GM12874 (cell line): ENCODE data around the gene PAX3.

ENCODE experiments used
- TF ChIP-seq, protein P1 (sequence below): IDR thresholded peaks from 2 replicates; pipeline ENCODE4 v1.5.1; 2011; ENCODE audit warnings: low read depth, mild to moderate bottlenecking, control low read depth, low read length, moderate library complexity; ENCODE audit not compliant: insufficient read depth

The PAX3 gene

DNA sequence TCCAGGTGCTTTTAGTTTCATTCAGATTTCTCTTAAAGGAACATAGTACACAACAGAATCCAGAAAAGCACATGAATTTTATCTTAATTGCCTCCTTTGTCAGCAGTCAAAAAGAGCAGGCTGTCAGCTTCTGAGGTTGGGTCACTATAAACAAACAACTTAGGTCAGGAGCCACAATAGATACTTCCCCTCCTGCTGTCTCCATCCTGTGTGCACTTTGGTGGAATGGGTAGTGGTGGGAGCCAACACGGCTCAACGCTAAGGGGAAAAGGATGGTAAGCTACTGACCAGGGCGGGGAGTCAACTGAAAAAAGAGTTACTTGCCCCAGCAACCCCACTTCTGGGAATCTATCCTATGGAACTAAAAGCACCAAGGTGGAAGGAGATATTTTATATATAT is 121.9 kb downstream of the PAX3 start:
- TF ChIP-seq, protein P1, sequence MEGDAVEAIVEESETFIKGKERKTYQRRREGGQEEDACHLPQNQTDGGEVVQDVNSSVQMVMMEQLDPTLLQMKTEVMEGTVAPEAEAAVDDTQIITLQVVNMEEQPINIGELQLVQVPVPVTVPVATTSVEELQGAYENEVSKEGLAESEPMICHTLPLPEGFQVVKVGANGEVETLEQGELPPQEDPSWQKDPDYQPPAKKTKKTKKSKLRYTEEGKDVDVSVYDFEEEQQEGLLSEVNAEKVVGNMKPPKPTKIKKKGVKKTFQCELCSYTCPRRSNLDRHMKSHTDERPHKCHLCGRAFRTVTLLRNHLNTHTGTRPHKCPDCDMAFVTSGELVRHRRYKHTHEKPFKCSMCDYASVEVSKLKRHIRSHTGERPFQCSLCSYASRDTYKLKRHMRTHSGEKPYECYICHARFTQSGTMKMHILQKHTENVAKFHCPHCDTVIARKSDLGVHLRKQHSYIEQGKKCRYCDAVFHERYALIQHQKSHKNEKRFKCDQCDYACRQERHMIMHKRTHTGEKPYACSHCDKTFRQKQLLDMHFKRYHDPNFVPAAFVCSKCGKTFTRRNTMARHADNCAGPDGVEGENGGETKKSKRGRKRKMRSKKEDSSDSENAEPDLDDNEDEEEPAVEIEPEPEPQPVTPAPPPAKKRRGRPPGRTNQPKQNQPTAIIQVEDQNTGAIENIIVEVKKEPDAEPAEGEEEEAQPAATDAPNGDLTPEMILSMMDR = no peak

- TF ChIP-seq, protein P1 = no peak
These were observed 124.3 kb downstream of the PAX3 start for GRCh38 chr2:222174450-222174849.

DNA sequence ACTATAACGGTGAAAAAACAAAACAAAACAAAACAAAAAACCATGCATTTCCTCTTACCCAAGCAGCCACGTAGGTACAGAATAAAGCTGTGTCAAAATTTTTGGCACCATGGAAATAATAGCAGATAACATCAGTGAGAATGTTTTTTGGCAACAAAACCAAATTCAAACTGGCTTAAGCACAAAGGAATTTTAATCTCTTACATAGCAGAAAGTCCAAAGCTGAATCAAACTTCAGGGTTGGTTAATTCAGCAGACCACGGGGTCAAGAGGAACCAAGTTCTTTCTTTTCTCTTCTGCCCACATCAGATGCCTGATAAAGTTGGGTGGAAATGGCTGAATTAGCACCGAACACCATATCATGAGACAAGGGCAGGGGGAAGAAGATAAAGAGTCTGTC is 129.5 kb downstream of the PAX3 start:
- TF ChIP-seq, protein P1 = no peak

DNA sequence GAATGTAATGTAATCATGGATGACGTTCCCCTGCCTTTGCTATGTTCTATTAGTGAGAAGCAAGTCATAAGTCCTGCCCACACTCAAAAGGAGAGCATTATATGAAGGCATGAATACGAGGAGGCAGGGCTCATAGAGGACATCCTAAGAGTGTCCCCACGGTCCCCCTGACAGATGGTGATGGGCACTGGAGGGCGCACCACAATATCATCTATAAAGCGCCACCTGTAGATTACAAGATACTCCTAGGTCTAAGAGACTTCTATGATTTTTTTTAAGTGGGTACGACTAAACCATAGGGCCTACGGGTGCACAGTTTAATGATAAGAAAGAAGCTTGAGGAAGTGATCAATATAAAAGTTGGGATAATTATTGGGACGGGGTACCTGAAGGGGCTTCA is 131.0 kb downstream of the PAX3 start:
- TF ChIP-seq, protein P1 = no peak

DNA sequence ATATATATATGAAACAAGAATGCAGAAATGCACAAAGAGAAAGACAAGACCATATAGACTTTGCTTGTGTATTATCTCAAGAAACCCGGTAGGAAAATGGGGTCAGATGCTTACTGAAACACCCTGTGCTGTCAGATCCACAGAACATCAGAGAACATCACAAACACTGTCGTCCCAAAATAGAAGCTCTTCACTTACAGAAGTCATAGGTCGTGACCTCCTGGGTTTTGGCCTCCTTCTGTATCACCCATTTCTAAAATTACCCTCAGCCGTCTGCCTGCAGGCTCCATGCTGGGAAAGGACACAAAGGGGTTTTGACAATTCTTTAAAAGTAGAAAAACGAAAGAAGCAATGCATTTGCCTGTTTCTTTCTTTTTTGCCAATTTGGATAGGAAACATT is 137.9 kb downstream of the PAX3 start:
- TF ChIP-seq, protein P1 = no peak

- TF ChIP-seq, protein P1 = no peak
These were observed 138.7 kb downstream of the PAX3 start for GRCh38 chr2:222160125-222160524.

GRCh38 chr2:222159221-222159620 is 139.6 kb downstream of the PAX3 start:
- TF ChIP-seq, protein P1 = no peak
